ENCODE measurements around the gene CNTNAP2. TPM values are rescaled to one million over a fixed set of nuclear protein-coding genes. Genes with fewer than 3 reads are reported as not detected.

Gene CNTNAP2
- total RNA-seq, 4 donors from 2014 or later = not detected

DNA sequence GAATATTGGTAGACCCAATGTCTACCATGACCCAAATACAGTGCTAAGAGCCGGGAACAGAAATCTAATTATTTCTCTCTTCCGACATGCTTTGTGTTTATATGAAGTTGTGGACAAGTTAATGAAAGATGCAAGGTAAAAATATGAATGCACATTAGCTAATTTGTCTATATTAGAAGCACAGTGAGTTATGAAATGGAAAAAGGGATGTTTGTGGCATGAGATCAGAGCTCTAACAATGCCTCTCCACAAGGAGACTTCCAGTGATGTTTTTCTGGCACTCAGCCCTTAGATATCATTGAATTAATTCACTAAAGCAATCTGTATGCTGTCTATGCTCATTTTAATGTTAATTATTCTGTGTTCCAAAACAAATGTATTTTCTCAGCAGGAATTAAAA lies 897.2 kb downstream of the CNTNAP2 start:
- H3K27me3 ChIP-seq = no peaks in the 10 kb centered on the region
- DNase-seq (no peak), ATAC-seq (no peak)
- in situ Hi-C loops (cut with MboI; ENCODE audit: low sequenced_read_pairs in 4 of 4) = no loop called here
- H3K36me3 ChIP-seq = no peaks in the 10 kb centered on the region
- intact Hi-C loops (cut with DNase I; ENCODE audit: low total_unique reads) = no loop called here
- TF ChIP-seq POLR2A (IDR thresholded peaks at IDR 0.05) = no peak
- TF ChIP-seq, protein P1, sequence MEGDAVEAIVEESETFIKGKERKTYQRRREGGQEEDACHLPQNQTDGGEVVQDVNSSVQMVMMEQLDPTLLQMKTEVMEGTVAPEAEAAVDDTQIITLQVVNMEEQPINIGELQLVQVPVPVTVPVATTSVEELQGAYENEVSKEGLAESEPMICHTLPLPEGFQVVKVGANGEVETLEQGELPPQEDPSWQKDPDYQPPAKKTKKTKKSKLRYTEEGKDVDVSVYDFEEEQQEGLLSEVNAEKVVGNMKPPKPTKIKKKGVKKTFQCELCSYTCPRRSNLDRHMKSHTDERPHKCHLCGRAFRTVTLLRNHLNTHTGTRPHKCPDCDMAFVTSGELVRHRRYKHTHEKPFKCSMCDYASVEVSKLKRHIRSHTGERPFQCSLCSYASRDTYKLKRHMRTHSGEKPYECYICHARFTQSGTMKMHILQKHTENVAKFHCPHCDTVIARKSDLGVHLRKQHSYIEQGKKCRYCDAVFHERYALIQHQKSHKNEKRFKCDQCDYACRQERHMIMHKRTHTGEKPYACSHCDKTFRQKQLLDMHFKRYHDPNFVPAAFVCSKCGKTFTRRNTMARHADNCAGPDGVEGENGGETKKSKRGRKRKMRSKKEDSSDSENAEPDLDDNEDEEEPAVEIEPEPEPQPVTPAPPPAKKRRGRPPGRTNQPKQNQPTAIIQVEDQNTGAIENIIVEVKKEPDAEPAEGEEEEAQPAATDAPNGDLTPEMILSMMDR (IDR thresholded peaks at IDR 0.05 in 4 of 5, conservative IDR thresholded peaks at IDR 0.05 in 1 of 5) = no peak
- H3K4me3 ChIP-seq = no peak overlapping the region
- no peaks in the 10 kb centered on the region for H3K9me3 ChIP-seq
- H3K4me1 ChIP-seq = no peaks in the 10 kb centered on the region
- no peak overlapping the region for H3K27ac ChIP-seq

DNA sequence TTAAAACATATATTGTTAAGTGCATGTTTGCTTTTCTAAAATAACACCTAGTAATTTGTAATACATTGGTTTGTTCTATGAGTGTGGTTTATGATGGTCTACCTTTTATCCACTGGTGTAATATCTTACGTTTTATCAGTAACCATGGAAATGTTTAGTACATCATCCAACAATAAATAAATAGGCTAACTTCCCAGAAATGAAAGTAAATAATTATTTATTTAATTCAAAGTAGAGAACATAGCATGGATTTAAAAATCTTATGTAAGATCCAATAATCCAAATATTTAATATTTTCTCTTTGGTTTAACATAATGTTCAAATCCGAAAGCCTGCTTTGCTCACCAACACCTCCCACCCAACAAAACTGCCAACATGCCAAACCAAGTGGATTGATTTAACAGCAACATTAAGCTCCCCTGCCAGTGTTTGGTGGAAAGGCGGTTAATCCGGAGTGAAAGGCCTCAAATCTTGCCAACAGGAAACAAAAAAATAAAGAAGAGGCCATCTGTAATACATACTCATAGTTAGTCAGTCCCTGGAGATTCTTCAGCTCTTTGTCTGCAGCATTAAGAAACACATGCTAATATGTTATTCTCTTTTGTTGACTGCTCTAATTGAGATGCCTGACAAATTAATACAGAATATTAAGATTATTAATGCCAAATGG lies 897.8 kb downstream of the CNTNAP2 start:
- H3K27ac ChIP-seq = no peak overlapping the region
- no peaks in the 10 kb centered on the region for H3K36me3 ChIP-seq
- DNase-seq (no peak), ATAC-seq (no peak)
- H3K27me3 ChIP-seq = no peaks in the 10 kb centered on the region
- intact Hi-C loops (cut with DNase I; ENCODE audit: low total_unique reads) (no loop called here), in situ Hi-C loops (cut with MboI; ENCODE audit: low sequenced_read_pairs in 4 of 4) (no loop called here)
- TF ChIP-seq POLR2A (IDR thresholded peaks at IDR 0.05) = no peak
- TF ChIP-seq, protein P1 (IDR thresholded peaks at IDR 0.05 in 4 of 5, conservative IDR thresholded peaks at IDR 0.05 in 1 of 5) = no peak
- H3K9me3 ChIP-seq = no peaks in the 10 kb centered on the region
- no peaks in the 10 kb centered on the region for H3K4me1 ChIP-seq
- H3K4me3 ChIP-seq = no peak overlapping the region

DNA sequence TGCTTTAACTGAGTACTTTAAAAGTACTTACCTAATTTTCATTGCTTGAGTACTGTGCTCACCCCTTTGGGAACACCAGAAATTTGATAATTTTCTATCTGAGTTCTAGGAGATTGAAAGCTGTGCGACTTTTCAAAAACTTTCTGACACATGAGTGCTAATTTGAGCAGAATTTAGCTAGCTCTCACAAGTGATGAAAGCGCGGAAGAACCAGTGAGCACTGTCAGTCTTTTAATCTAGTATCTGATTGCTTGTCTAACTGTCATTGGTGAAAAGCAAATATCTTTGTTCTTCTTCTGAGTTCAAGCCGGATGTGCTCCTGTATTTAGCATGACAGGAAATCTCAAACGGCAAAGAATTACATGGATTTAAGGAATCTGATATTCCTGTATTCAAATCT lies 899.4 kb downstream of the CNTNAP2 start:
- ATAC-seq = no peak

DNA sequence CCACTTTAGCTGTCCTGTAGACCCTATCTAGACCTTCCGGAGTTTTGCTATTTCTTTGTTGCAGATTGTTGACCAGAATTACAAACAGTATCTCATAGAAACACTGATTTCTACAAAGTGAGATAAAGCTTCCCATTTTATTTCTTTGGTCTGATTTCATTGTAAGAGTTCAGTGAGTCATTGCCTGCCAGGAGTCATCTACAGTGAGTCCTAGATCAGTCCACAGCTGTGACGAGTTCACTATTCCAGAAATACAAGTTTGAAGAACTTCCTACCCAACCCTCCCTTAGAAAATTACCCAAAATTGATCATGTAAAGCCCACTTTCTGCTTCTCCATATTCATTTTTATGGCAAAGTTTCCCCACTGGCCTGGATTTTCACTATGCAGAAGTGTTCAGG lies 905.5 kb downstream of the CNTNAP2 start:
- no peaks in the 10 kb centered on the region for H3K9me3 ChIP-seq
- H3K4me1 ChIP-seq = no peaks in the 10 kb centered on the region
- no peaks in the 10 kb centered on the region for H3K36me3 ChIP-seq
- in situ Hi-C loops (cut with MboI; ENCODE audit: low sequenced_read_pairs in 4 of 4) (no loop called here), intact Hi-C loops (cut with DNase I; ENCODE audit: low total_unique reads) (no loop called here)
- no peaks in the 10 kb centered on the region for H3K27me3 ChIP-seq
- ATAC-seq (no peak), DNase-seq (no peak)
- no peak overlapping the region for H3K27ac ChIP-seq
- TF ChIP-seq, protein P1 (IDR thresholded peaks at IDR 0.05 in 4 of 5, conservative IDR thresholded peaks at IDR 0.05 in 1 of 5) = no peak
- TF ChIP-seq POLR2A (IDR thresholded peaks at IDR 0.05) = no peak
- no peak overlapping the region for H3K4me3 ChIP-seq

More for the DNA sequence above, 899.4 kb downstream of the CNTNAP2 start:
- Histone ChIP-seq H3K36me3 (no peaks in the 10 kb centered on the region), H3K27me3 (no peaks in the 10 kb centered on the region), H3K27ac (no peak overlapping the region), H3K4me3 (no peak overlapping the region), H3K4me1 (no peaks in the 10 kb centered on the region), H3K9me3 (no peaks in the 10 kb centered on the region)
- in situ Hi-C loops (cut with MboI; ENCODE audit: low sequenced_read_pairs in 4 of 4) (no loop called here), intact Hi-C loops (cut with DNase I; ENCODE audit: low total_unique reads) (no loop called here)
- DNase-seq = no peak
- no peak for TF ChIP-seq POLR2A (IDR thresholded peaks at IDR 0.05)
- TF ChIP-seq, protein P1 (IDR thresholded peaks at IDR 0.05 in 4 of 5, conservative IDR thresholded peaks at IDR 0.05 in 1 of 5) = no peak

DNA sequence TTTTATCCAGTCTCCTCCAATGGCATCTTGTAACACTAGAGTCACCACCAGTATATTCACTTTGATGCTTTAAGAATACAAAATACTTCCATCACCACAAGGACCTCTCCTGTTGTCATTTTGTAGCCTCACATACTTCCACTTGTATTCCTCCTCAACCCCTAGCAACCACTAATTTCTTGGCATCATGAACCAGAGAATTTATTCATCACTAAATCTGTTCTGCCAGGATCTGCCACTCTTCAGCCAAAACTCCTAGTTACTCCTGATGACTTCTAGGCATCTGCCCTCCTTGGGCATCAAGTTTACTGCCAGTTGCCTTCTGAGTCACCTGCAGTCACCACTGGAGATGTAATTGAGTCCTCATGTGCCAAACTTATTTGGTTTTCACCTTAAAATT lies 906.8 kb downstream of the CNTNAP2 start:
- in situ Hi-C loops (cut with MboI; ENCODE audit: low sequenced_read_pairs in 4 of 4) = no loop called here
- no peak overlapping the region for H3K4me3 ChIP-seq
- H3K9me3 ChIP-seq = no peaks in the 10 kb centered on the region
- no peaks in the 10 kb centered on the region for H3K36me3 ChIP-seq
- ATAC-seq = no peak
- TF ChIP-seq, protein P1 (IDR thresholded peaks at IDR 0.05 in 4 of 5, conservative IDR thresholded peaks at IDR 0.05 in 1 of 5) = no peak
- no peak for TF ChIP-seq POLR2A (IDR thresholded peaks at IDR 0.05)
- no peaks in the 10 kb centered on the region for H3K27me3 ChIP-seq
- no peak for DNase-seq
- H3K27ac ChIP-seq = no peak overlapping the region
- intact Hi-C loops (cut with DNase I; ENCODE audit: low total_unique reads) = no loop called here
- H3K4me1 ChIP-seq = no peaks in the 10 kb centered on the region

Measured in gastrocnemius medialis (tissue), 4 donors.